Ishikawa (cell line): Measurements from ENCODE around the gene SMU1.

Source experiments
- FOXM1 ChIP-seq: IDR thresholded peaks from 2 replicates; pipeline ENCODE4 v1.6.1; 2012; ENCODE audit warnings: low read depth, borderline replicate concordance
- TAF1 ChIP-seq: IDR thresholded peaks from 2 replicates; pipeline ENCODE4 v1.6.1; 2012; ENCODE audit warnings: low read depth, mild to moderate bottlenecking
- YY1 ChIP-seq: IDR thresholded peaks from 2 replicates; pipeline ENCODE4 v1.6.1; 2012; ENCODE audit warnings: low read depth

DNA sequence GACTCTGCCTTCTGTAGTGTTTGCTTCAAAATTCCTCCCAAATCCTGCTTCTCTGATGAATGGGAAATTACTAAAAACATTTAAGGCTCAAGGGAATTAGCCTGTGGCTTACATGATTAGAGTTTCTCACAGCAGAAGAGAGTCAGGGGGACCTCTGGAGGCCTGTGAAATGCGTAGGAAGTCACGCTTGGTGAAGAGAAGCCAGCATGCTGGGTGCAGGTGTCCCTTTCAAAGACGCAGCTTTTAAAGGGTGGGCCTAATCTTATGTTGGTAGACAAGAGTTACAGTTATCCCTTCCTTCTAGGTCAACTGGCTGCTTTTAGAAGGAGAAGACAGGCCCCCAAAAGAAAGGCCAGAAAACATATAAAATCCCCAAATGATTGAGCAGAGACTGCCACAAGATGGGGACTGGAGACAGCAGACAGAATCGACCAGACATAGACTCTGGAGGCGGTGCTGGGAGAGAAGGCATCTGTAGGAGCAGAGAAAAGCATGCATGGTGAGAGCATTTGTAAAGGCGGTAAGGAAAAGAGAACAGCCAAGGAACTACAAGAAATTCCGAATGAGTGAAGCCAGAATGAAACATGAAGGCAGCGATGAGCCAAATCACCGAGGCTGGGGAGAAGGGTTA is 48.4 kb upstream of the SMU1 start:
- TF ChIP-seq YY1 (no peak), FOXM1 (no peak), TAF1 (no peak)
